Measurements from ENCODE around the gene BICD2.
"Not testable (repeated sequence)": the region's sequence is repeated elsewhere in the genome, so short reads cannot be mapped to it uniquely, and the experiment has no call there.

BICD2 gene

GRCh38 chr9:92769286-92769685 is 4.7 kb upstream of the BICD2 start:
- no peak overlapping the region for H3K4me2 ChIP-seq (ENCODE audit: low read length)
- no peaks in the 10 kb centered on the region for H3K9me3 ChIP-seq (replicated peaks; ENCODE audit: low read length)
- peaks cover 8% of the 10 kb centered on the region for H3K4me1 ChIP-seq (ENCODE audit: control insufficient read depth, insufficient read depth, low read length)
- H3K9ac ChIP-seq (ENCODE audit: low read depth, low read length): no peak overlapping the region
- H3K4me3 ChIP-seq (ENCODE audit: low read length): no peak overlapping the region
- H3K27me3 ChIP-seq (ENCODE audit: control insufficient read depth, insufficient read depth, low read length): no peaks in the 10 kb centered on the region
- H3K36me3 ChIP-seq (ENCODE audit: insufficient read depth, low read length): no peaks in the 10 kb centered on the region

DNA sequence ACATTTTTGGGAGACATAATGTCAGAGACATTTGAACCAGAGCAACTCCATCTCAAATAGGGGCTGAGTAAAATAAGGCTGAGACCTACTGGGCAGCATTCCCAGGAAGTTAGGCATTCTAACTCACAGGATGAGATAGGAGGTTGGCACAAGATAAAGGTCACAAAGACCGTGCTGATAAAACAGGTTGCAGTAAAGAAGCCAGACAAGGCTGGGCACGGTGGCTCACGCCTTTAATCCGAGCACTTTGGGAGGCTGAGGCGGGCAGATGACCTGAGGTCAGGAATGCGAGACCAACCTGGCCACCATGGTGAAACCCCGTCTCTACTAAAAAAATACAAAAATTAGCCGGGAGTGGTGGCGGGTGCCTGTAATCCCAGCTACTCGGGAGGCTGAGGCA is 4.2 kb upstream of the BICD2 start:
- H3K4me2 ChIP-seq (ENCODE audit: low read length); H3K4me1 ChIP-seq (ENCODE audit: control insufficient read depth, insufficient read depth, low read length); H3K9ac ChIP-seq (ENCODE audit: low read depth, low read length); H3K36me3 ChIP-seq (ENCODE audit: insufficient read depth, low read length); H3K4me3 ChIP-seq (ENCODE audit: low read length); H3K27me3 ChIP-seq (ENCODE audit: control insufficient read depth, insufficient read depth, low read length); H3K9me3 ChIP-seq (replicated peaks; ENCODE audit: low read length): not testable (repeated sequence)

GRCh38 chr9:92767066-92768054 is 2.7 kb upstream of the BICD2 start:
- no peak overlapping the region for H3K9ac ChIP-seq (ENCODE audit: low read depth, low read length)

DNA sequence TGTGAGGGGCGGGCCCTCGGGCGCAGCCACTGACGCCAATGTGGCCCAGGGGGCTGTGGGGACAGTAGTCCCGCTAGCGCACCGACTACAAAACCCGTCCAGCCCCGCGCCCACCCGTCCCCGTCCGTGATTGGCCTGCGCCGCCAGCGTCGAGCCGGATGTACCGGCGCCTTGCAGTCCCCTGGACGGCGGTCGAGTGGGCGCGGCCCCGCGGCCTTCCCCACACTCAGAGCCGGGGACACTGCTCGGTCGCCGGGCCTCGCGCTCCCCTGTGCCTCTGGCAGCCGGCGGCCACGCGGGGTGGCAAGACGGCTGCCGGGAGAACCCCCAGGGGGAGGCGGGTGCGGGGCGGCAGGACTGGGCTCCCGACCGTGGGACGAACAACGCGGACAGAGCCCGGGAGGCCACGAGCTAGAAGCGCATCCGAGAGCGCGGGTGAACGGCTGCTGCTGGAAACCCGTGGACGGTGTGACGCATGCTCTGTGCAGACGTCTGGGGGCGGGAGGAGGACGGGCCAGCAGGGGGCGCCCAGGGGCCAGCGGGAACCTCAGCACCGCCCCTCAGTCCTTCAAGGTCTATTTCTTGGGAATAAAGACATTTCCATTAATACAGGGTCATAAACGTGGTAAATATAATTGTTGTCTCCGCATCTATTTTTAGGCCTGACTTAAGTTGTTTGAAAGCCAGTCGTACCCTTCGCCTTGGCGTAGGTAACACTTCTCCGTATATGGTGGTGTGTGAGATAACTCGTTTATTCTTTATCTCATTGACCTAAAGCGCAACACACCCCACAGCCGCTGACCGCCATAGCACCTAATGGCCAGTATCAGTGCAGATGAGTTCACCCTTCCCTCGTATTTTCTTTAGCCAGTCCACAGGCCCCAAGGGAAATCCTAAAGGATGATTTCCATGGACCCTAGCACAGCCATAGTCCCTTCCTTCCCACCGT is 629 bp upstream of the BICD2 start:
- Histone ChIP-seq H3K4me3 (ENCODE audit: low read length) (peak overlapping the region; percentile 87), H3K9ac (ENCODE audit: low read depth, low read length) (peak overlapping the region; percentile 99), H3K4me2 (ENCODE audit: low read length) (peak overlapping the region; percentile 94), H3K27me3 (ENCODE audit: control insufficient read depth, insufficient read depth, low read length) (no peaks in the 10 kb centered on the region), H3K9me3 (replicated peaks; ENCODE audit: low read length) (no peaks in the 10 kb centered on the region), H3K36me3 (ENCODE audit: insufficient read depth, low read length) (no peaks in the 10 kb centered on the region), H3K4me1 (ENCODE audit: control insufficient read depth, insufficient read depth, low read length) (peaks cover 27% of the 10 kb centered on the region)

More at GRCh38 chr9:92767066-92768054, 2.7 kb upstream of the BICD2 start:
- Histone ChIP-seq H3K4me2 (ENCODE audit: low read length) (no peak overlapping the region), H3K36me3 (ENCODE audit: insufficient read depth, low read length) (no peaks in the 10 kb centered on the region), H3K4me3 (ENCODE audit: low read length) (no peak overlapping the region), H3K4me1 (ENCODE audit: control insufficient read depth, insufficient read depth, low read length) (peaks cover 18% of the 10 kb centered on the region), H3K9me3 (replicated peaks; ENCODE audit: low read length) (no peaks in the 10 kb centered on the region), H3K27me3 (ENCODE audit: control insufficient read depth, insufficient read depth, low read length) (no peaks in the 10 kb centered on the region)

- Histone ChIP-seq H3K4me1 (ENCODE audit: control insufficient read depth, insufficient read depth, low read length) (peaks cover 33% of the 10 kb centered on the region), H3K4me2 (ENCODE audit: low read length) (peak overlapping the region; percentile 91), H3K36me3 (ENCODE audit: insufficient read depth, low read length) (no peaks in the 10 kb centered on the region), H3K27me3 (ENCODE audit: control insufficient read depth, insufficient read depth, low read length) (no peaks in the 10 kb centered on the region), H3K9ac (ENCODE audit: low read depth, low read length) (peak overlapping the region; percentile 91), H3K4me3 (ENCODE audit: low read length) (peak overlapping the region; percentile 96), H3K9me3 (replicated peaks; ENCODE audit: low read length) (no peaks in the 10 kb centered on the region)
These were observed 782 bp downstream of the BICD2 start for GRCh38 chr9:92763721-92764380.

- Histone ChIP-seq H3K4me1 (ENCODE audit: control insufficient read depth, insufficient read depth, low read length) (peaks cover 33% of the 10 kb centered on the region), H3K4me3 (ENCODE audit: low read length) (peak overlapping the region; percentile 96), H3K9me3 (replicated peaks; ENCODE audit: low read length) (no peaks in the 10 kb centered on the region), H3K9ac (ENCODE audit: low read depth, low read length) (peak overlapping the region; percentile 91), H3K27me3 (ENCODE audit: control insufficient read depth, insufficient read depth, low read length) (no peaks in the 10 kb centered on the region), H3K4me2 (ENCODE audit: low read length) (peak overlapping the region; percentile 91), H3K36me3 (ENCODE audit: insufficient read depth, low read length) (no peaks in the 10 kb centered on the region)
These were observed 1.6 kb downstream of the BICD2 start for GRCh38 chr9:92762781-92763708.

- Histone ChIP-seq H3K4me3 (ENCODE audit: low read length) (peak overlapping the region; percentile 96), H3K4me2 (ENCODE audit: low read length) (peak overlapping the region; percentile 91), H3K27me3 (ENCODE audit: control insufficient read depth, insufficient read depth, low read length) (no peaks in the 10 kb centered on the region), H3K4me1 (ENCODE audit: control insufficient read depth, insufficient read depth, low read length) (peaks cover 33% of the 10 kb centered on the region), H3K9ac (ENCODE audit: low read depth, low read length) (no peak overlapping the region), H3K9me3 (replicated peaks; ENCODE audit: low read length) (no peaks in the 10 kb centered on the region), H3K36me3 (ENCODE audit: insufficient read depth, low read length) (no peaks in the 10 kb centered on the region)
These were observed 2.4 kb downstream of the BICD2 start for GRCh38 chr9:92762196-92762595.

DNA sequence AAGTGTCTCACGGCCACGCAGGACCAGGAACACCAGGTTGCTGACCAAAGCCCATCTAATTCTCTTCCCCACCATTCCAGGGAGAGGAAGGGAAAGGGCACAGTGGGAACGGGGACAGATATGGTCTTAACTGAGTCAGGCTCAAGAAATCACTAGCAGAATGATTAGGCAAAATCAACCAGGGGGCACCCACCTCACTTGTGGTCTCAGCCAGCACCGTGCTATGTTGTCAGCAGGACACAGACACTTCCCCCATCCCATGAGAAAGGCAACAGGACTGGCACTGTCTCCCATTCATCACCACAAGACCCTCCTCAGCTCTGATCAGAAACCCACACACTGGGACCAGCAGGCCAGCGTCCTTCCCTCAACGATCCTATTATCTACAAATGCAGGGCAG is 2.9 kb downstream of the BICD2 start:
- Histone ChIP-seq H3K4me1 (ENCODE audit: control insufficient read depth, insufficient read depth, low read length) (peaks cover 33% of the 10 kb centered on the region), H3K36me3 (ENCODE audit: insufficient read depth, low read length) (no peaks in the 10 kb centered on the region), H3K9ac (ENCODE audit: low read depth, low read length) (no peak overlapping the region), H3K9me3 (replicated peaks; ENCODE audit: low read length) (no peaks in the 10 kb centered on the region), H3K27me3 (ENCODE audit: control insufficient read depth, insufficient read depth, low read length) (no peaks in the 10 kb centered on the region), H3K4me2 (ENCODE audit: low read length) (no peak overlapping the region), H3K4me3 (ENCODE audit: low read length) (no peak overlapping the region)

DNA sequence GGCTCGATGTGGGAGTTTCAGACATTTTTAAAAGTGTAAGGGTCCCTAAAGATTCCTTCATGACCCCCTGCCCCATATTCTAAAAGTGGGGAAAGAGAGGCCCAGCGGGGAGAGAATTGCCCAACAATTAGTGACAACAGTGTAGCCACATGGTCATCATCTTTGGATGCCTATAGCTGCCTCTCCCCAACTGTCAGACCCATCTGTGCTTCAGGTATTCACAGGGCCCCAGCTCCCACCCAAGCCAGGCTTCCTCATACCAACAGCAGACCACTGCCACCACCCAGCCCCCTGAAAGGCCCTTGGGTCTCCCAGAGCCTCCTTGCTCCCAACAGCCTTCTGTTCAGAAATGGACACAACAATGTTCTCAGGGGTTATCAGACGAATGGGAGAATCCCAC is 4.1 kb downstream of the BICD2 start:
- peaks cover 26% of the 10 kb centered on the region for H3K4me1 ChIP-seq (ENCODE audit: control insufficient read depth, insufficient read depth, low read length)
- H3K9me3 ChIP-seq (replicated peaks; ENCODE audit: low read length): no peaks in the 10 kb centered on the region
- no peak overlapping the region for H3K4me3 ChIP-seq (ENCODE audit: low read length)
- H3K36me3 ChIP-seq (ENCODE audit: insufficient read depth, low read length): peaks cover 4% of the 10 kb centered on the region
- no peaks in the 10 kb centered on the region for H3K27me3 ChIP-seq (ENCODE audit: control insufficient read depth, insufficient read depth, low read length)
- H3K9ac ChIP-seq (ENCODE audit: low read depth, low read length): no peak overlapping the region
- H3K4me2 ChIP-seq (ENCODE audit: low read length): peak overlapping the region; percentile 36

DNA sequence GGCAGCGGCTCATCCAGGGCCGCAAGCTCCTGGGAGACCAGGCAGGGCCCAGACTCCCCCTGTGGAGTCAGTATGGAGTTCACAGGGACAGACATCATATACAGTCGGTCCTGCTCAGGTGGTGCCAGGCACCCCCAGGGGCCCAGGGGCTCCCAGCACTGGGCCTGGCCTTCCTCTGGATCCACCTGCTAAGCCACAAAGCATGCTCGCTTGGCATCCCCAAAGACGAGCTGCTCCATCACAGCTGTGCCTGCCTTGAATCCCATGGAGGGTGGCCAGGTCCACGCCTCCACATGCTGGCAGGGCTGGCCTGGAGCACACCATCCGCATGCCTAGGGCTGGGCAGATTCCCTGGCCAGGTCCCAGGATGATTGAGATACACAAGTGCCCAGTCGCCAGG is 4.6 kb downstream of the BICD2 start:
- H3K9ac ChIP-seq (ENCODE audit: low read depth, low read length): no peak overlapping the region
- H3K4me1 ChIP-seq (ENCODE audit: control insufficient read depth, insufficient read depth, low read length): peaks cover 25% of the 10 kb centered on the region
- no peak overlapping the region for H3K4me3 ChIP-seq (ENCODE audit: low read length)
- H3K27me3 ChIP-seq (ENCODE audit: control insufficient read depth, insufficient read depth, low read length): no peaks in the 10 kb centered on the region
- peak overlapping the region; percentile 36 for H3K4me2 ChIP-seq (ENCODE audit: low read length)
- peaks cover 4% of the 10 kb centered on the region for H3K36me3 ChIP-seq (ENCODE audit: insufficient read depth, low read length)
- no peaks in the 10 kb centered on the region for H3K9me3 ChIP-seq (replicated peaks; ENCODE audit: low read length)
